Neutrophil (primary cell): ENCODE measurements around the gene OR2Y1.
"Not testable (repeated sequence)": the region's sequence is repeated elsewhere in the genome, so short reads cannot be mapped to it uniquely, and the experiment has no call there.

Experiments
- H3K27ac ChIP-seq: fragments of 200-600 bp; sonication (generic); 2 replicates; pipeline ENCODE4 v1.5.1; 2016; ENCODE audit warnings: mild to moderate bottlenecking, moderate library complexity
- H3K27me3 ChIP-seq: fragments of 200-600 bp; sonication (generic); 2 replicates; pipeline ENCODE4 v1.6.0; 2016; ENCODE audit warnings: mild to moderate bottlenecking
- H3K36me3 ChIP-seq: fragments of 200-600 bp; sonication (generic); 2 replicates; pipeline ENCODE4 v1.5.1; 2017
- H3K4me1 ChIP-seq, 2 experiments: fragments of 200-600 bp in 1 of 2; sonication (generic) in 1 of 2; 1 replicate in 1 of 2; 2 replicates in 1 of 2; pipeline versions ENCODE4 v1.5.1 to v1.6.1; 2013 to 2016; ENCODE audit warnings: low read depth in 1 of 2, low read length in 1 of 2, mild to moderate bottlenecking in 1 of 2, moderate library complexity in 1 of 2; ENCODE audit not compliant: control insufficient read depth in 1 of 2, insufficient read depth in 1 of 2
- H3K4me3 ChIP-seq, 2 experiments: fragments of 200-600 bp in 1 of 2; sonication (generic) in 1 of 2; 1 replicate in 1 of 2; 2 replicates in 1 of 2; pipeline ENCODE4 v1.5.1; 2013 to 2016; ENCODE audit warnings: low read depth in 1 of 2, low read length in 1 of 2, mild to moderate bottlenecking in 1 of 2, moderate library complexity in 1 of 2
- H3K9me3 ChIP-seq: fragments of 200-600 bp; sonication (generic); 2 replicates; pipeline ENCODE4 v1.5.1; 2016
- CTCF ChIP-seq: fragments of 200-600 bp; sonication (generic); IDR thresholded peaks from 2 replicates; pipeline ENCODE4 v1.5.1; 2016; ENCODE audit warnings: antibody characterized with exemption

The OR2Y1 gene

GRCh38 chr5:180785121-180785781 is 45.4 kb upstream of the OR2Y1 start:
- Histone ChIP-seq H3K27me3 (no peaks in the 10 kb centered on the region), H3K4me1 (no peaks in the 10 kb centered on the region), H3K9me3 (no peaks in the 10 kb centered on the region), H3K4me3 (no peak overlapping the region), H3K36me3 (peaks cover 40% of the 10 kb centered on the region), H3K27ac (peak overlapping the region; percentile 5)
- TF ChIP-seq CTCF = no peak

GRCh38 chr5:180784497-180785097 is 44.7 kb upstream of the OR2Y1 start:
- TF ChIP-seq CTCF = peak; percentile 60
- Histone ChIP-seq H3K4me1 (no peaks in the 10 kb centered on the region), H3K27ac (no peak overlapping the region), H3K9me3 (no peaks in the 10 kb centered on the region), H3K4me3 (no peak overlapping the region), H3K36me3 (peaks cover 34% of the 10 kb centered on the region), H3K27me3 (no peaks in the 10 kb centered on the region)

- Histone ChIP-seq H3K36me3 (peaks cover 23% of the 10 kb centered on the region), H3K27ac (no peak overlapping the region), H3K4me1 (no peaks in the 10 kb centered on the region), H3K9me3 (no peaks in the 10 kb centered on the region), H3K4me3 (no peak overlapping the region), H3K27me3 (no peaks in the 10 kb centered on the region)
- no peak for TF ChIP-seq CTCF
Observed at GRCh38 chr5:180783340-180784052, 43.6 kb upstream of the OR2Y1 start.

- Histone ChIP-seq H3K9me3 (no peaks in the 10 kb centered on the region), H3K27ac (no peak overlapping the region), H3K4me3 (no peak overlapping the region), H3K27me3 (no peaks in the 10 kb centered on the region), H3K4me1 (no peaks in the 10 kb centered on the region), H3K36me3 (peaks cover 15% of the 10 kb centered on the region)
- TF ChIP-seq CTCF = no peak
Observed at GRCh38 chr5:180782748-180783147, 42.9 kb upstream of the OR2Y1 start.

GRCh38 chr5:180781900-180782326 is 42.1 kb upstream of the OR2Y1 start:
- not testable (repeated sequence) for H3K9me3 ChIP-seq, H3K27ac ChIP-seq, H3K4me3 ChIP-seq, H3K27me3 ChIP-seq, H3K4me1 ChIP-seq
- peaks cover 12% of the 10 kb centered on the region for H3K36me3 ChIP-seq
